Liver (tissue), 9 donors: Measurements from ENCODE around the gene EPHB4. TPM values are rescaled to one million over a fixed set of nuclear protein-coding genes. Genes with fewer than 3 reads are reported as not detected.

Source experiments
- DNase-seq: peaks from one replicate; pipeline ENCODE4 v3.0.0-alpha.2; 2017; ENCODE audit warnings: low spot score
- H3K27ac ChIP-seq, 2 donors: one replicate each; pipeline ENCODE4 v1.7.0; 2013; ENCODE audit warnings: inconsistent platforms in 2 of 2, low read length in 2 of 2, control low read depth in 1 of 2, low read depth in 1 of 2, mild to moderate bottlenecking in 1 of 2
- H3K27me3 ChIP-seq, 4 donors: one replicate each; pipeline versions ENCODE4 v1.6.1 to v1.7.0; 2013; ENCODE audit warnings: low read length in 3 of 4, inconsistent platforms in 1 of 4, mild to moderate bottlenecking in 1 of 4, moderate library complexity in 1 of 4; ENCODE audit not compliant: control insufficient read depth in 4 of 4, insufficient read depth in 4 of 4
- H3K36me3 ChIP-seq, 4 donors: one replicate each; pipeline versions ENCODE4 v1.6.1 to v1.7.0; 2013; ENCODE audit warnings: low read length in 3 of 4, mild to moderate bottlenecking in 3 of 4, low read depth in 1 of 4, moderate library complexity in 1 of 4; ENCODE audit not compliant: control insufficient read depth in 4 of 4, insufficient read depth in 3 of 4
- H3K4me1 ChIP-seq, 4 donors: one replicate each; pipeline versions ENCODE4 v1.6.1 to v1.7.0; 2013; ENCODE audit warnings: low read length in 3 of 4, mild to moderate bottlenecking in 3 of 4, moderate library complexity in 1 of 4; ENCODE audit not compliant: control insufficient read depth in 4 of 4, insufficient read depth in 4 of 4
- H3K4me3 ChIP-seq, 3 donors: one replicate each; pipeline versions ENCODE4 v1.6.1 to v1.7.0; 2013; ENCODE audit warnings: low read length in 3 of 3, control low read depth in 1 of 3, low read depth in 1 of 3, mild to moderate bottlenecking in 1 of 3
- H3K9ac ChIP-seq, 2 donors: one replicate each; pipeline ENCODE4 v1.7.0; 2013; ENCODE audit warnings: low read length in 2 of 2, mild to moderate bottlenecking in 2 of 2, moderate library complexity in 2 of 2, control low read depth in 1 of 2, low read depth in 1 of 2
- H3K9me3 ChIP-seq, 4 donors: one replicate each; pipeline versions ENCODE4 v1.6.1 to v1.7.0; 2013; ENCODE audit warnings: low read length in 3 of 4; ENCODE audit not compliant: control insufficient read depth in 4 of 4
- ATF3 ChIP-seq: IDR thresholded peaks from 2 replicates; pipeline ENCODE4 v1.6.1; 2016; ENCODE audit warnings: antibody characterized with exemption
- CTCF ChIP-seq: fragments of 150-350 bp; IDR thresholded peaks from 2 replicates; pipeline ENCODE4 v1.5.1; 2017; ENCODE audit warnings: improper control_type of control experiment, low read depth, low read length; ENCODE audit not compliant: missing input control
- EGR1 ChIP-seq, 2 donors: IDR thresholded peaks; 2 replicates each; pipeline ENCODE4 v1.6.1; 2016 to 2018; ENCODE audit warnings: antibody characterized with exemption in 2 of 2, low read depth in 2 of 2
- FOXA1 ChIP-seq: IDR thresholded peaks from 2 replicates; pipeline ENCODE4 v1.6.1; 2016; ENCODE audit warnings: antibody characterized with exemption
- FOXA2 ChIP-seq: IDR thresholded peaks from 2 replicates; pipeline ENCODE4 v1.6.1; 2016; ENCODE audit warnings: antibody characterized with exemption
- GABPA ChIP-seq, 2 donors: IDR thresholded peaks in 1 of 2; conservative IDR thresholded peaks in 1 of 2; 2 replicates each; pipeline ENCODE4 v1.6.1; 2016; ENCODE audit warnings: antibody characterized with exemption in 2 of 2, mild to moderate bottlenecking in 1 of 2, moderate library complexity in 1 of 2
- HNF4A ChIP-seq, 2 donors: conservative IDR thresholded peaks; 2 replicates each; pipeline ENCODE4 v1.6.1; 2016; ENCODE audit warnings: antibody characterized with exemption in 2 of 2, mild to moderate bottlenecking in 2 of 2
- HNF4G ChIP-seq: IDR thresholded peaks from 2 replicates; pipeline ENCODE4 v1.6.1; 2016; ENCODE audit warnings: antibody characterized with exemption
- JUND ChIP-seq, 2 donors: IDR thresholded peaks; 2 replicates each; pipeline ENCODE4 v1.6.1; 2016; ENCODE audit warnings: antibody characterized with exemption in 2 of 2
- MAX ChIP-seq: IDR thresholded peaks from 2 replicates; pipeline ENCODE4 v1.6.1; 2016; ENCODE audit warnings: antibody characterized with exemption
- RAD21 ChIP-seq, 2 donors: IDR thresholded peaks; 2 replicates each; pipeline ENCODE4 v1.6.1; 2016; ENCODE audit warnings: antibody characterized with exemption in 2 of 2, mild to moderate bottlenecking in 2 of 2
- RXRA ChIP-seq, 2 donors: IDR thresholded peaks; 2 replicates each; pipeline ENCODE4 v1.6.1; 2017 to 2018; ENCODE audit warnings: antibody characterized with exemption in 2 of 2, mild to moderate bottlenecking in 1 of 2
- SP1 ChIP-seq: IDR thresholded peaks from 2 replicates; pipeline ENCODE4 v1.6.1; 2018; ENCODE audit warnings: antibody characterized with exemption, mild to moderate bottlenecking
- TAF1 ChIP-seq: conservative IDR thresholded peaks from 2 replicates; pipeline ENCODE4 v1.6.1; 2016; ENCODE audit warnings: antibody characterized with exemption, mild to moderate bottlenecking
- YY1 ChIP-seq: IDR thresholded peaks from 2 replicates; pipeline ENCODE4 v1.6.1; 2016; ENCODE audit warnings: antibody characterized with exemption, mild to moderate bottlenecking
- ZBTB33 ChIP-seq: IDR thresholded peaks from 2 replicates; pipeline ENCODE4 v1.6.1; 2016; ENCODE audit warnings: antibody characterized with exemption
- WGBS: extraction: QIAGEN DNeasy Blood & Tissue Kit; methylation state at CpG from one replicate; pipeline ENCODE4 v1.1.7; 2013; 5-methylcytosine and 5-hydroxymethylcytosine counted together
- polyA plus RNA-seq, 2 donors: library from polyadenylated mRNA; stranded (reverse) in 1 of 2; unstranded in 1 of 2; fragments of 200-250 nt in 1 of 2; fragments of >200 nt in 1 of 2; fragmentation: Nextera tagmentation in 1 of 2; extraction: Ambion mirVana in 1 of 2; gene quantifications; one replicate each; pipeline versions ENCODE4 v1.2.1 to v1.2.3, GENCODE V29; 2013 to 2015
- total RNA-seq, 2 donors: library from RNA; depleted of rRNA; stranded (reverse); fragments of >200 nt; gene quantifications; one replicate each; pipeline ENCODE4 v1.2.3, GENCODE V29; 2014
- TF ChIP-seq, protein P1 (sequence below): IDR thresholded peaks from 2 replicates; pipeline ENCODE4 v1.6.1; 2016; ENCODE audit warnings: antibody characterized with exemption, mild to moderate bottlenecking
- donor health status: healthy.
- donor health status: healthy.
- donor health status: healthy.
- donor health status: healthy.
- donor health status: healthy.

EPHB4 gene
- total and polyA plus RNA-seq, 4 donors: 14.4 to 53.0 (median 50.0) TPM

DNA sequence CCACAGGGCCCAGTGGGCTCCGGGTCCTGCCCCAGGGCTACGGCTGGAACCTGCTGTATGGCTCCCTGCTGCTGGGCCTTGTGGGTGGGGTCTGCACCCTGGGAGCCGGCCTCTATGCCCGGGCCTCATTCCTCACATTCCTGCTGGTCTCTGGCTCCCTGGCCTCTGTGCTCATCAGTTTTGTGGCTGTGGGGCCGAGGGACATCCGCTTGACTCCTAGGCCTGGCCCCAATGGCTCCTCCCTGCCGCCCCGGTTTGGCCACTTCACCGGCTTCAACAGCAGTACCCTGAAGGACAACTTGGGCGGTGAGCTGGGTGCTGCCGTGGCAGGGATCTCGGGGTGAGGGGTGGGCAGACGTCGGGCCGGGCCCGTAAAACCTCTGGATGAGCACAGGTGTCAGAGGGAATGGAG lies 29.6 kb upstream of the EPHB4 start:
- Histone ChIP-seq H3K36me3 (peaks cover 0 to 3% (median 2%) of the 10 kb centered on the region in 4 donors), H3K27me3 (no peaks in the 10 kb centered on the region), H3K9me3 (no peaks in the 10 kb centered on the region), H3K9ac (no peak overlapping the region), H3K4me1 (peaks cover 7 to 14% (median 11%) of the 10 kb centered on the region in 4 donors), H3K27ac (no peak overlapping the region), H3K4me3 (no peak overlapping the region)
- no peak for DNase-seq
- TF ChIP-seq FOXA1 (no peak), CTCF (no peak), SP1 (no peak), YY1 (no peak), HNF4A (conservative IDR thresholded peaks at IDR 0.05) (no peak), RXRA (IDR thresholded peaks at IDR 0.05) (no peak), GABPA (IDR thresholded peaks at IDR 0.05 in 1 of 2, conservative IDR thresholded peaks at IDR 0.05 in 1 of 2) (no peak), FOXA2 (no peak), TAF1 (no peak), ATF3 (no peak), EGR1 (IDR thresholded peaks at IDR 0.05; ENCODE audit: low read depth in 2 of 2) (no peak), RAD21 (IDR thresholded peaks at IDR 0.05) (no peak), HNF4G (no peak), JUND (IDR thresholded peaks at IDR 0.05) (no peak), ZBTB33 (no peak), MAX (no peak)
- TF ChIP-seq, protein P1, sequence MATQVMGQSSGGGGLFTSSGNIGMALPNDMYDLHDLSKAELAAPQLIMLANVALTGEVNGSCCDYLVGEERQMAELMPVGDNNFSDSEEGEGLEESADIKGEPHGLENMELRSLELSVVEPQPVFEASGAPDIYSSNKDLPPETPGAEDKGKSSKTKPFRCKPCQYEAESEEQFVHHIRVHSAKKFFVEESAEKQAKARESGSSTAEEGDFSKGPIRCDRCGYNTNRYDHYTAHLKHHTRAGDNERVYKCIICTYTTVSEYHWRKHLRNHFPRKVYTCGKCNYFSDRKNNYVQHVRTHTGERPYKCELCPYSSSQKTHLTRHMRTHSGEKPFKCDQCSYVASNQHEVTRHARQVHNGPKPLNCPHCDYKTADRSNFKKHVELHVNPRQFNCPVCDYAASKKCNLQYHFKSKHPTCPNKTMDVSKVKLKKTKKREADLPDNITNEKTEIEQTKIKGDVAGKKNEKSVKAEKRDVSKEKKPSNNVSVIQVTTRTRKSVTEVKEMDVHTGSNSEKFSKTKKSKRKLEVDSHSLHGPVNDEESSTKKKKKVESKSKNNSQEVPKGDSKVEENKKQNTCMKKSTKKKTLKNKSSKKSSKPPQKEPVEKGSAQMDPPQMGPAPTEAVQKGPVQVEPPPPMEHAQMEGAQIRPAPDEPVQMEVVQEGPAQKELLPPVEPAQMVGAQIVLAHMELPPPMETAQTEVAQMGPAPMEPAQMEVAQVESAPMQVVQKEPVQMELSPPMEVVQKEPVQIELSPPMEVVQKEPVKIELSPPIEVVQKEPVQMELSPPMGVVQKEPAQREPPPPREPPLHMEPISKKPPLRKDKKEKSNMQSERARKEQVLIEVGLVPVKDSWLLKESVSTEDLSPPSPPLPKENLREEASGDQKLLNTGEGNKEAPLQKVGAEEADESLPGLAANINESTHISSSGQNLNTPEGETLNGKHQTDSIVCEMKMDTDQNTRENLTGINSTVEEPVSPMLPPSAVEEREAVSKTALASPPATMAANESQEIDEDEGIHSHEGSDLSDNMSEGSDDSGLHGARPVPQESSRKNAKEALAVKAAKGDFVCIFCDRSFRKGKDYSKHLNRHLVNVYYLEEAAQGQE: no peak
- WGBS: 93% methylated on average over 16 of the region's 16 CpGs
